GM19463 (cell line): ENCODE data around the gene YEATS4.
A peak's percentile ranks its signal among the peaks of the same experiment; 100 is the strongest.
"Not testable (repeated sequence)": the region's sequence is repeated elsewhere in the genome, so short reads cannot be mapped to it uniquely, and the experiment has no call there.

ENCODE experiments used
- ATAC-seq: cut with Tn5 transposase; IDR thresholded peaks from one replicate; pipeline ENCODE4 v1.9.1; 2021; ENCODE audit warnings: mild to moderate bottlenecking, moderate library complexity; ENCODE audit not compliant: unreplicated experiment

The YEATS4 gene

DNA sequence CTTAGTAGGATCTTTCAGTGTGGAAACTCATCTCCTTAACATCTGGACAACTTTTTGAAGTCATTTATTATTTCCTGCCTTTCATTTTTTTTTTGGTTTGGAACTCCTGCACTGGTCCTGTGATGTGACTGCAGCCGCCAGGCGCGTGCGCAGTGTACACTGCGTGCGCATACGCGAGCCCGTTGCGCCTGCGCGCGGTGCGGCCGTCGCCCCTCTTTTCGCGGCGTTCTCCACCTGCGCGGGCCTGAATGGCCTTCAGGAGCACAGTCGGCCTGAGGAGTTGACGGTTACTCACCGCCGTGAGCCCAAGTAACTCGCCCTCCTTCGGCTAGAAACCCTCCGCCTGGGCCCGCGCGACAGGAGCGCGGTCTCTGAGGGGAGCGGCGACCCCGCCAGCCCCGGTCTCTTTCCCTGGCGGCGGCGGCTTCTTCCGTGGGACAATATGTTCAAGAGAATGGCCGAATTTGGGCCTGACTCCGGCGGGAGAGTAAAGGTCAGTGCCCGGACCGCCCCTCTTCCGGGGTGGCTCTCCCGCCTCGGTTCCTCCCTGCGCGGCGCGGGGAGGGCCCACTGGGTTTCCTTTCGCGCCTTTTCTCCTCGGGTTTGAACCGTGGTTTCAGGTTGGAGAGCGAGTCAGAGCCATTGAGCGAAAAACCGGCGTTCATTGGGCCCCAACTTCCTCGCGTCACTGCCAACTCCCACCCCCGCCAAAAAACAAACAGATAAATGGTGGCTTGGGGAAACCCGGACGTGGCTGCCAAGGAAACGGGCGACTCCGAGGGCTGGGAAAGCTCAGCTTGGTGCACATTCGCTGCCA lies at the start of gene YEATS4:
Gene YEATS4 (plus strand): TSS at position 213 of the 817 bp plus-strand sequence. CDS start 230 bp downstream, at position 443.
- ATAC-seq: peak; percentile 73

DNA sequence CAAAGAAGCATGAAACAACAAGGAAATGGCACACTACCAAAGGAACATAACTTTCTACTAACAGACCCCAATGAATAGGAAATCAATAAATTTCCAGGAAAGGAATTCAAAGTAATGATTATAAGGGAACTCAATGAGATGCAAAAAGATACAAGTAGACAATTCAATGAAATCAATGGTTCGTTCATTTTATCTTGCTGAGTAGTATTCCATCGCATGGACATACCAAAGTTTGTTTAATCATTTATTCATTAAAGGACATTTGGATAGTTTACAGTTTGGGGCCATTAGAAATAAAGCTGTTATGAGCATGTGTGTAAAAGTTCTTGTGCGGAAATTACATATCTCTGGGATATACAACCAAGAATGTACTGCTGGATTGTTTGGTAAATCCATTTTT lies 46.3 kb upstream of the YEATS4 start:
- ATAC-seq: no peak

DNA sequence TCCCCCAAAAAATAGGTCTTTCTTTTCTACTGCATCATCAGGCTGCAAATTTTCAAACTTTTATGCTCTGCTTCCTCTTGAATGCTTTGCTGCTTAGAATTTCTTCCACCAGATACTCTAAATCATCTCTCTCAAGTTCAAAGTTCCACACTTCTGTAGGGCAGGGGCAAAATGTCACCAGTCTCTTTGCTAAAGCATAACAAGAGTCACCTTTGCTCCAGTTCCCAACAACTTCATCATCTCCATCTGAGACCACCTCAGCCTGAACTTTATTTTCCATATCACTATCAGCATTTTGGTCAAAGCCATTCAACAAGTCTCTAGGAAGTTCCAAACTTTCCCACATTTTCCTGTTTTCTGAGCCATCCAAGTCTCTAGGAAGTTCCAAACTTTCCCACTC lies 42.8 kb upstream of the YEATS4 start:
- not testable (repeated sequence) for ATAC-seq

DNA sequence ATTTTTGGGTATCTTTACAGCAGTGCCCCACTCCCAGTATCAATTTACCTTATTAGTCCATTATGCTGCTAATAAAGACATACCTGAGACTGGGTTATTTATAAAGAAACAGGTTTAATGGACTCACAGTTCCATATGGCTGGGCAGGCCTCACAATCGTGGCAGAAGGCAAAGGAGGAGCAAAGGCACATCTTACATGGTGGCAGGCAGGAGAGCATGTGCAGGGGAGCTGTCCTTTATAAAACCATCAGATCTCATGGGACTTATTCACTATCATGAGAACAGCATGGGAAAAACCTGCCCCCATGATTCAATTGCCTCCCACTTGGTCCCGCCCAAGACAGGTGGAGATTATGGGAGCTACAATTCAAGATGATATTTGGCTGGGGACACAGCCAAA lies 42.3 kb upstream of the YEATS4 start:
- ATAC-seq: not testable (repeated sequence)

DNA sequence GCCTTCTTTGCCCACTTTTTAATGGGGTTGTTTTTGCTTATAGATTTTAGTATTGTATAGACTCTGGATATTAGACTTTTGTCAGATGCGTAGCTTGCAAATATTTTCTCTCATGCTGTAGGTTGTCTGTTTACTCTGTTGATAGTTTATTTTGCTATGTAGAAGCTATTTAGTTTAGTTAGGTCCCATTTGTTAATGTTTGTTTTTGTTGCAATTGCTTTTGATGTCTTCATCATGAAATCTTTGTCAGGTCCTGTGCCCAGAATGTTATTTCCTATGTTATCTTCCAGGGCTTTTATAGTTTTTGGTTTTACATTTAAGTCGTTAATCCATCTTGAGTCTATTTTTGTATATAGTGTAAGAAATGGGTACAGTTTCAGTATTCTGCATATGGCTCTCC lies 41.3 kb upstream of the YEATS4 start:
- no peak for ATAC-seq

DNA sequence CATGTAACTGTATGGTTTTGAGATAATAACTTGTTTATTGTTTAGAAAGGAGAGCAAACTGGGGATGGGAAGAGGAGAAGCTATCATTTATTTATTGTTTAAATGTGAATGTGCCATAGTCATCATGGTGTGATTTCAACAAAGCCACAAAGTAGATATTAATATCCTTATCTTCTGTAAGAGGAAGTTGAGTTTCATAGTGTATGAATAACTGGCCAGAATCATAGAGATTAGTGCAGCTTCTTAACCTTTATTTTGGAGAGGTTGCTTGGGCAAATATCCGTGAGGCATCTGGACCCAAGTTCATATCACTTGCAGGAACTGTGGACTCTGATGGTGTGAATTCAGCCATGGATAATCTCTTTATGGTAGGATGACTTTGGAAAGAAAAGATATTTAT lies 38.2 kb upstream of the YEATS4 start:
- no peak for ATAC-seq

DNA sequence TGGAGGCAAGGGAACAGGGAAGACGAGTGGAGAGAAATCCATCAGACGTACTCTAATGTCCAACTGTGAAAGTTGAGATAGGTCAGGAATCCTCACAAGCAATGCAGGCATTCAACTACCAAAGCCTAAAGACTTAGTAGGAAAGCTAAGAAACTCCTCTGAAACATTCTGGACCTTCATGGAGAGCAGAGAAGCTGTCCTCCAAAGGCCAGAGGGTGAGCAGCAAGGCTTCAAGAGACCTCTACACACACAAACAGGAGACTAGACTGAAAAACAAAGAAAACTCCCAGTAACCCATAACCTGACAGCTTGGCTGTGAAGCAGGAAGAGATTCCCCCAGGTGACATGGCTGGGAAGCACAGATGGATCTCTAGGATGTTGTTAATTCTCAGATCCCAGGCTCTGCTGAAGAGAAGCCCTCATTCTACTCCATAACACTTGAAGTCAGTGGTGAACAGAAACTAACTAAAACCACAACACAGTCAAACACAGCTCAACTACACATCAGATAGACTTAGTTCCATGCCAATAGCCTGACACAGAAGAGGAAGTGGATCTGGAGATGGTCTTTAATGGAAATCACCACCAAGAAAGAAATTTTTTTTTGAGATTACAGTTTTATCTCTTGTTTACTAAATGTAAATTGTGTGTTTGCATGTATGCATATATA lies 34.6 kb upstream of the YEATS4 start:
- ATAC-seq: peak; percentile 93

DNA sequence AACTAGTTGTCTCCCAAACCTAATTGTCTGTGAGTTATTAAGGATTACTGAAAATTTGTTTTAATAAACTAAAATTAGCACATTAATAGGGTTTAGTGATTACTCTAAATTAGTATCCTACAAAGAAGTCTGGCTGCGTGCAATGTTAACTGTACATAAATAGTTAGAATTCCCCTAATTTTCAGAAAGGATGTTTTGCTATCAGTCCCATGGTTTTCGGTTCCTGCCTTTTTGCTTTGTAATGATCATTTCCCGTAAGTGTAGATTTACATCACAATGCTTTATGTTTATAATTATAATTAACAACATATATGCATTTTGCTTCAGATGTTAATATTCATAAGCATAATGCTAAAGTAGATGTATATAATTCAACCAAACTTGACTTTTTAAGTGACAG lies 31.1 kb upstream of the YEATS4 start:
- no peak for ATAC-seq

DNA sequence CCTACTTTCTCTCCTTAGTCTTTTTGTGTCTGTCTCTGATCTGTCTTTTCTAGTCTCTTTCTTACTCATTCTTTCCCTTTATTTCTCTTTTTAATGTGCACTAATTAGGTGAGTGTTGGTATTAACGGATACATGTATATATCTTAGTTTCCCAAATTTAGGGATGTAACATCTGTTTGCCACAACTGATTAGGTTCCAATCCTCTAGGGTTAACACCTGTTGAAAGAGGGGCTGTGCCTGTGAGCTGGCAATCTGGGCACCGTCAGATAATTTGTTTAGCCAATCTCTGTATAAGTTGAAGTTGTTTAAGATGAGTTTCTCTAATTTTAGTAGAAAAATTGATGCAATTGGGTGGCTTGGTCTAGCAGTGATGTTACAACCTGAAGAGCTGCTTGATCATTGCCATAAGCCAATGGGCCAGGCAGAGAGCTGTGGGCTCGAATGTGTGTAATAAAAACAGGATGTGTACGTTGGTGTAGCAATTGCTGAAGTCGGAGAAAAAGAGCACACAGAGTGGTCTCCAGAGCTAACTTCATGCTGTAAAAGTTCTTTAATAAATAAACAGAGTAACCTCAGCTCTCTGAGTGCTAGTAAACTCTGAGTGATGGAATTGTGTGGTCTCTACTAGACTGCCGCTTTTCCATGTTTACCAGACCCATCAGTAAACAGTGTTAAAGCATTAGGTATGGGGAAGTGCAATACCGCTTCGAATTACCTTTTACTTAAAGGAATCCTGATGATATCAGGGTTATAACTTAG lies 29.7 kb upstream of the YEATS4 start:
- no peak for ATAC-seq

DNA sequence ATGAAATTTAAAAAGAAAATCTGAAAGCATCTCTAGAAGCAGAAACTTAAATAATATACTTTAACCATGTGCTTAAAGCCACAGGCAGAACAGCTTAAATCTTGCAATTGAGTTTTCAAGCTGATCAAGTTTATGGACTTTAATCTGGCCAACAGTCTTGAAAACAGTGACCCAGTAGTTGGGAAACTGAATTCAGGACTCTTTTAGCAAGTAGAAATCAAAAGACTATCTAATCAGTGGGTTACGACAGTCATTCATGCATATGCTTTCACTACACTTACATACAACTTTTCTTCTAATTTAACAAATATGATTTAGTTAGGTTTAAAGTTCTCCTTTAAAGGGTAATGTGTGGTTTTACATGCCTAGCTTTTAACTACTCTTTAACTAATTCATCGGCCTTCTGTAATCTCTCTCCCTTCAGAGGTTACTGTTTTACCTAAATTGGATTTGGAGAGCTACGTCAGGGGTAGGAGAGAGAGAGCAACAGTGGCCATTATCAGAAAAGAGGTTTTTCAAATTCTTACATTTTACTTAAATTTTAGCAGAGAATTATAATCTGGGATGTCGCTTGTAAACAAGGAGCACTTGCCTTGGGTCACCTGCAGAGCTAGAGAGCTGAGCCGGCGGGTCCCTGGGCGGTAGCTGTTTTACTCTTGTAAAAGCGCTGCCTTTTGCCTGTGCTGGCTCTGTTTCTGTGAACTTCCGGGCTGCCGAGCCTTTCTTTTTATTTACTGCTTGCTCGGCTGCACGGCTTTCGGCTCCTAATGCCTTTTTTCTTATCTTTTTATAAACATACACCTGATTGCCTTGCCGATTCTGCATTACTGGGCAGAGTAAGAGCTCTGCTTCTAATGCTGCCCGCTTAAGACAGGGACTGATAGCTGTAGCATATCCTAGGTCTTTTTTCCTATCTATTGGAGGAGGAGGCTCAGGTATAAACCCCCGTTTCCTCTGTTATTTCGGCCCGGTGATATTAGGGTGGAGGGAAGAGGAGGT lies 28.8 kb upstream of the YEATS4 start:
- peak; percentile 70 for ATAC-seq

DNA sequence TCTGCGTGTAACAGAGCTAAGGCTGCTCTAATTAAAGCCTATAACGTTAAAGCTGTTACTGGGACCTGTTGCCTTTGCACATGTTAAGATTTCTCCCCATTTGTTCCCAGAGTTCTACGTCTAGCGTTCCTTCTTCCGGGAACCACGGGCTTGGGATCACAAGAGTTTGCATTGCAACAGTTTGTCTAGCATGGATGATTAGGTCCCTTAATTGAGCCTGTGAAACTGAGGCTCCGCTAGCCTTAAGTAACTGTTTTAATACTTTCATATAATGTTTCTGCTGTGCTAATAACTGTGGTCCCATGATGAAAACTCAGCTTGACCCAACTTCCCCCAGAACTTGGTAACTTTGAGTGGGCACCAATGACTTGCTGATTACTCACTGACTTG lies 28.0 kb upstream of the YEATS4 start:
- ATAC-seq: no peak

DNA sequence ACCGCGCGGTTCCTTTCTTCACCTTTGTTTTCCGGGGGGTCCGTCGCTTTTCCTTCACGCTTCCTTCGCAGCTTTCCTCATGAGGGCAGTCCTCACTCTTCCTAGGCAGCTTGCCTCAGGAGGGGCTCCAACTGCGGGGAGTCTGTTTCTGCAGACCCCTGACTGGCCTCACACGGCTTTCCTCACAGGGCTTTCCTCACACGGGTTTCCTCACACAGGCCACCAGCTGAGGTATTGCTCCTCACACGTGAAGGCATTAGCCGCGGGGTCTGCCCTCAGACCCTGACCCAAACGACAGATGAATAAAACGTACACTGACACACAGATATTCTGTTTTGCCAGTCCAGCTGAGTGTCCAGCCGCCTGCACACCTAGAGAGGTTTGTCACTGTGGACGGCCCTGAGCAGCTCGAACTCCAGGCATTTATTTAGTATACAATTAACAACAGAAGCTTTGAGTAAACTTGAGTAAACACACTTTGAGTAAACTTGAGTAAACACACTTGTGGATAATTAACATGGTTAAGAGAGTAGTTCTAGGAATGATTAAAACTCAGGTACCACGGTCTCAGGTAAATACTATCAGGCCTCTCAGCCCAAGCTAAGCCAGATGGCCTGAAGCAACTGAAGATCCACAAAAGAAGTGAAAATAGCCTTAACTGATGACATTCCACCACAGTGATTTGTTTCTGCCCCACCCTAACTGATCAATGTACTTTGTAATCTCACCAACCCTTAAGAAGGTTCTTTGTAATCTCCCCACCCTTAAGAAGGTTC lies 27.4 kb upstream of the YEATS4 start:
- ATAC-seq: no peak

DNA sequence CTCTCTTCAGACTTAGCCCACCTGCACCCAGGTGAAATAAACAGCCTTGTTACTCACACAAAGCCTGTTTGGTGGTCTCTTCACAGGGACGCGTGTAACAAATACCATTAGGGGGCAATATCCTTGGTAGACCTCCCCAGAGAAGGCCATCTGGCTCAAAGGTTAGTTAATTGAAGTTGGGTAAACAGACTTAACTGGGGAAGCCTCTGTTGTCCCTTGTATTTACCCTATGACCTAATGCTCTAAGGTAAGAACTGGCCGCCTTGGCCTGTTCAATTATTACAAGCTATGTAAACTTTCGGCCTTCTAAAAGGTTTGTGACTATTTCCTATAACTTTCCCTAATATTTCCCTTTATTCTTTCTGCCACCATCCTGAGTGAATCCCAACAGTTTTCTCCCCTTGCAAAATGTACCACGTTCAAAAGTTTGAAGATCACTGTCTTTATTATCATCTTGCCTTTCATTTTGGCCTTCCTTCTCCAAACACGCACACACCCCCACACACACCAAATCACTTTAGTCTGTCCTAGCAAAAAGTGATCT lies 26.7 kb upstream of the YEATS4 start:
- ATAC-seq: no peak

DNA sequence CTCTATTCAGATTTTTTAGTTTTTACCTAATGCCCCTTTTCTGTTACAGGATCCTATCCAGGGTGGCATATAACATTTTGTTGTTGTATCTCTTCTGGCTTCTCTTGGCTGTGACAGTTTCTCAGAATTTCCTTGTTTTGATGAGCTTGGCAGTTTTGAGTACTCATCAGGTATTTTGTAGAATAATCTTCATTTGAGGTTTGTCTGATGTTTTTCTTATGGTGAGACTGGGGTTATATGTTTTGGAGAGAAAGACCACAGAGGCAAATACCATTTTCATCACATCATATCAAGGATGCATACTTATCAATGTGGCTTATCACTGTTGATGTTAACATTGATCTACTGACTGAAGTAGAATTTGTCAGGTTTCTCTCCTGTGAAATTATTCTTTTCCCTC lies 25.4 kb upstream of the YEATS4 start:
- ATAC-seq: no peak

DNA sequence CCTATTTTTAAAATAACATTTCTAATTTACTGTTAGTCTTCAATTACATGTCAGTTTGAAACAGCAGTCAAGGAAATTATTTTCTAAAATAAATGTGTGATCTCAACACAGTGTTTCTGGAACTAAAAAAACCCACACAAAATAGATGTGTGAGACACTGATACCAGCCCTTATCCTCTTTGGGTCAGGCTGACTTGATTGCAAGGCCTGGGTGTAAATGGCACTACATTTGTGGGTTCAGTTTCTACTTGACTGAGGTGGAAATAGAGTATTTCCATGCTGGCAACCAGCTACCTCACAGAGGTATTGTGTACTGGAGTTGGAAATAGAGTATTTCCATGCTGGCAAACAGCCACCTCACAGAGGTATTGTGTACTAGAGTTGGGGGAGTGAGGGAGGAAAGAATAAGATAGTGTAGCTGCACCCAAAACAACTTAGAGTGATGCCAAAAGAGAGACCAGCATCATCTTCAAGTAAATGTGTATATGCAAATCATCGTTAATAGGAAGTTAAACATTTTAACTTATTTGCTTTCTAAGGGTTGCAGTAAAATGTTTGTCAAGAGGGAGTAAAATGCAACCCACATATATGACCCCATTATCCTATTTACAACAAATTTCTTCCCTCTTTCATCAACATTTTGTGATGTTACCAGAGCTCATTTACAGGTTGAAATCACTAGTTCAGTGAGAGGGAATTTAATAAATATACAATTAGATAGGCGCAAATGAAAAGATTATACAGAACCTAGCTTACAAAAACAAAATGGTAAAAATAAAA lies 22.0 kb upstream of the YEATS4 start:
- no peak for ATAC-seq

DNA sequence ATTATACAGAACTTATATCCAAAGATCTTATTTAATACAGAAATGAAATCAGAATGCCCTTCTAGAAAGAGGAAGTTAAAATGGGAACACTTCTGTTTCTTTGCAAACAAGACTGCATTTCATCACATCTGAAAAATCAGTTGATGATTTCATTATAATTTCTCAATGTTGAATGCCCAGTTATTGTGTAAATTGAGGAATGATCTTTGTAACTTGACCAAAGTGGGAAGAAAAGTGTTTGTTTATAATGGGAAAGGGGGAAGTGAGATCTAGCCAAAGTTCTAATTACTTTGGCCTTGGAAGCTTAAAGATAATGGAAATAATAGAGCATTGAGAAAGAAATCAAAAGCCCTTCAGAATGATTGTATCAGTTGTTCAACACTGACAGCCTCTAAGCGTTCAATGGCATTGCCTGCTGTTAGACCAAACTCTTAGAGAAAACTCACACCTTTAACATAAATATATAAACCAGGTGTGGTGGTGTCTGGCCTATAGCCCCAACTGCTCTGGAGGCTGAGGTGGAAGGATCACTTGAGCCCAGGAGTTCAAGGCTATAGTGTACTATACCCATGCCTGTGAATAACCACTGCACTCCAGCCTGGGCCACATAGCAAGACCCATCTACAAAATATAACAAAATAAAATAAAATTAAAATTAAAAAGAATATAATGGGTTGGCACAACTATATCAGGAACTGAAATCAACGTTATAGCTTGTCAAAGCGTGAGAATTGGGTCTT lies 21.3 kb upstream of the YEATS4 start:
- ATAC-seq: no peak

DNA sequence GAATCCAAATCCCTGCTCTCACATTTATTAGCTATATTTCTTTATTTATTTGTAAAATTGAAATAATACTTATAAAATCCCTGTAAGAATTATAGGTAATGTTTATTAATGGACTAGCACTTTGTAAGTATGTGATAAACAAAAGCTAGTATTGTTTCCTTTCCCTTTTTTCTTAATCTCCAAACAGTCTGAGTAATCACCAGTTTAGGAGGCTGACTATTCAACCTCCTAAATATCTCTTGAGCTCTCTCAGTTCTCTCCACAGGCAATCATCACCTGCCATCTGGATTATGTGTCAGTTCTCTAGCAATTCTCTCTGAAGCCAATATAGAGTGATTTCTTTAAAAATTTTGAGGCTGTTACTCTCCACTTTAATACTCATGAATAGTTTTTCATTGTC lies 20.6 kb upstream of the YEATS4 start:
- no peak for ATAC-seq

DNA sequence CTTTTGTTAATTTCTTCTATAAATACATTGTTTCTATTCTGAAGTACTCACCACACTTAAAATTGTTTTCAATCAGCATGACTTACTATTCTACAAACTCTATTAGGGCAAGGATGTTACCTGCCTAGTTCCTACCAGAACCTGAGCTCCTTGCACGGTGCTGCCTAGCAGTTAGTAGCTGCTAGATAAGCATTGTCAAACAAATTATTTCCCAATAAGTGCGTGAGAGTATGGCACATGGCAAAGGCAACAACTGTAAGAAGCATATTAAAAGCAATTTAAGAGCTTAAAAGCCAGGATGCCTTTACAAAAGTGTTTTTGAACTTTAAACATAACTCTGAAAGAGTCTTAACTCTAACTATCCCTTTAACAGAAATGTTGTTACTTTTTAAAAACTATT lies 19.5 kb upstream of the YEATS4 start:
- no peak for ATAC-seq
